NCI-H1417 treated with DMSO at 0.1 percent for 48 hours (cell line): ENCODE results near the gene HOGA1.
"Not testable (repeated sequence)": the region's sequence is repeated elsewhere in the genome, so short reads cannot be mapped to it uniquely, and the experiment has no call there.

ENCODE experiments used
- DNase-seq: peaks from one replicate; lab custom pipeline; 2025; lab: John Stamatoyannopoulos, UW

HOGA1 gene

GRCh38 chr10:97611473-97611872 lies 27.3 kb downstream of the HOGA1 start:
- DNase-seq = no peak

GRCh38 chr10:97612386-97612785 lies 28.2 kb downstream of the HOGA1 start:
- no peak for DNase-seq

- no peak for DNase-seq
Measured at GRCh38 chr10:97618285-97618684, 34.1 kb downstream of the HOGA1 start.

- no peak for DNase-seq
Measured at GRCh38 chr10:97618733-97619132, 34.5 kb downstream of the HOGA1 start.

- no peak for DNase-seq
Measured at GRCh38 chr10:97623277-97623676, 39.1 kb downstream of the HOGA1 start.

GRCh38 chr10:97627731-97628130 lies 43.5 kb downstream of the HOGA1 start:
- DNase-seq = no peak

GRCh38 chr10:97628228-97628627 lies 44.0 kb downstream of the HOGA1 start:
- DNase-seq = no peak

GRCh38 chr10:97629289-97629688 lies 45.1 kb downstream of the HOGA1 start:
- DNase-seq = no peak

- no peak for DNase-seq
Measured at GRCh38 chr10:97631098-97631497, 46.9 kb downstream of the HOGA1 start.

GRCh38 chr10:97632949-97633884 lies 49.0 kb downstream of the HOGA1 start, which contains the start of gene MORN4:
MORN4 (minus strand) TSS chr10:97633500; CDS start chr10:97619653, 13,847 bp downstream.
- DNase-seq = peak; percentile 49

GRCh38 chr10:97633921-97634320 lies 49.7 kb downstream of the HOGA1 start:
- no peak for DNase-seq

GRCh38 chr10:97635577-97635976 lies 51.4 kb downstream of the HOGA1 start:
- DNase-seq = no peak

- not testable (repeated sequence) for DNase-seq
Measured at GRCh38 chr10:97639090-97639489, 54.9 kb downstream of the HOGA1 start.

GRCh38 chr10:97640174-97640867 lies 56.1 kb downstream of the HOGA1 start, which contains the start of gene PI4K2A:
PI4K2A (plus strand) TSS chr10:97640671; CDS start chr10:97640743, 72 bp downstream.
- peak; percentile 76 for DNase-seq

- DNase-seq = no peak
Measured at GRCh38 chr10:97640868-97641811, 57.0 kb downstream of the HOGA1 start.

- DNase-seq = not testable (repeated sequence)
Measured at GRCh38 chr10:97642471-97643159, 58.4 kb downstream of the HOGA1 start.

GRCh38 chr10:97643441-97643985 lies 59.3 kb downstream of the HOGA1 start:
- no peak for DNase-seq

- DNase-seq = no peak
Measured at GRCh38 chr10:97644936-97645335, 60.7 kb downstream of the HOGA1 start.

GRCh38 chr10:97647556-97647955 lies 63.4 kb downstream of the HOGA1 start:
- DNase-seq = no peak

- DNase-seq = no peak
Measured at GRCh38 chr10:97648562-97649404, 64.6 kb downstream of the HOGA1 start.
